K562 (cell line): ENCODE data around the gene SIRPA.

ENCODE experiments used
- BACH1 ChIP-seq: fragments of 200-800 bp; sonication (Bioruptor generic); IDR thresholded peaks from 2 replicates; pipeline ENCODE4 v1.6.1; 2016; ENCODE audit warnings: missing genetic modification characterization, missing compliant biosample characterization
- BHLHE40 ChIP-seq: IDR thresholded peaks from 2 replicates; pipeline ENCODE4 v1.6.1; 2011; ENCODE audit warnings: low read length, improper control_type of control experiment
- CTCF ChIP-seq, 3 experiments: IDR thresholded peaks in 2 of 3; conservative IDR thresholded peaks in 1 of 3; 2 replicates each; pipeline ENCODE4 v1.5.1; 2011 to 2012; ENCODE audit warnings: low read length in 3 of 3, mild to moderate bottlenecking in 3 of 3, control low read depth in 2 of 3, improper control_type of control experiment in 1 of 3, inconsistent platforms in 1 of 3, low read depth in 1 of 3, mixed read lengths in 1 of 3, moderate library complexity in 1 of 3; ENCODE audit not compliant: insufficient read depth in 2 of 3
- JUN ChIP-seq, 2 experiments: sonication (generic) in 1 of 2; formaldehyde crosslinking in 1 of 2; IDR thresholded peaks; 2 replicates each; pipeline versions ENCODE4 v1.6.1 to v1.8.0; 2012 to 2022; ENCODE audit warnings: borderline replicate concordance in 2 of 2, mild to moderate bottlenecking in 2 of 2, improper control_type of control experiment in 1 of 2, low read depth in 1 of 2, low read length in 1 of 2, missing genetic modification reagents in 1 of 2
- NCOA1 ChIP-seq: fragments of 450-650 bp; IDR thresholded peaks from 2 replicates; pipeline ENCODE4 v1.6.1; 2016; ENCODE audit warnings: low read depth
- PTBP1 ChIP-seq: fragments of 200-400 bp; formaldehyde crosslinking; IDR thresholded peaks from 2 replicates; pipeline ENCODE4 v1.6.1; 2017; ENCODE audit warnings: low read depth, low read length
- SMARCA5 ChIP-seq: fragments of 450-650 bp; IDR thresholded peaks from 2 replicates; pipeline ENCODE4 v1.6.1; 2016
- ZNF274 ChIP-seq: IDR thresholded peaks from 2 replicates; pipeline ENCODE4 v1.6.1; 2011; ENCODE audit warnings: low read depth, mild to moderate bottlenecking, low read length, moderate library complexity, borderline replicate concordance
- TF ChIP-seq, protein P1 (sequence below): IDR thresholded peaks from 2 replicates; pipeline ENCODE4 v1.6.1; 2016; ENCODE audit warnings: missing genetic modification characterization, missing compliant biosample characterization

GRCh38 chr20:1945134-1945618 is 50.0 kb downstream of the SIRPA start:
- TF ChIP-seq CTCF (IDR thresholded peaks at IDR 0.05 in 2 of 3, conservative IDR thresholded peaks at IDR 0.05 in 1 of 3; ENCODE audit: insufficient read depth in 2 of 3, low read depth in 1 of 3, low read length in 3 of 3) (no peak), BACH1 (tag) (no peak), NCOA1 (no peak), SMARCA5 (no peak), JUN (IDR thresholded peaks at IDR 0.05; ENCODE audit: borderline replicate concordance, low read depth, low read length) (no peak), JUN (CRISPR knock-in tag; IDR thresholded peaks at IDR 0.05; ENCODE audit: borderline replicate concordance) (no peak), PTBP1 (no peak), BHLHE40 (no peak), ZNF274 (no peak)
- TF ChIP-seq, protein P1, sequence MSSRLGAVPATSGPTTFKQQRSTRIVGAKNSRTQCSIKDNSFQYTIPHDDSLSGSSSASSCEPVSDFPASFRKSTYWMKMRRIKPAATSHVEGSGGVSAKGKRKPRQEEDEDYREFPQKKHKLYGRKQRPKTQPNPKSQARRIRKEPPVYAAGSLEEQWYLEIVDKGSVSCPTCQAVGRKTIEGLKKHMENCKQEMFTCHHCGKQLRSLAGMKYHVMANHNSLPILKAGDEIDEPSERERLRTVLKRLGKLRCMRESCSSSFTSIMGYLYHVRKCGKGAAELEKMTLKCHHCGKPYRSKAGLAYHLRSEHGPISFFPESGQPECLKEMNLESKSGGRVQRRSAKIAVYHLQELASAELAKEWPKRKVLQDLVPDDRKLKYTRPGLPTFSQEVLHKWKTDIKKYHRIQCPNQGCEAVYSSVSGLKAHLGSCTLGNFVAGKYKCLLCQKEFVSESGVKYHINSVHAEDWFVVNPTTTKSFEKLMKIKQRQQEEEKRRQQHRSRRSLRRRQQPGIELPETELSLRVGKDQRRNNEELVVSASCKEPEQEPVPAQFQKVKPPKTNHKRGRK (tag): no peak
